ENCODE results near the gene GADD45GIP1.

GRCh38 chr19:12953799-12954611 is 3.0 kb downstream of the GADD45GIP1 start:
- no peak for TF ChIP-seq CTCF (IDR thresholded peaks at IDR 0.05)
- TF ChIP-seq POLR2A (IDR thresholded peaks at IDR 0.05), result no peak
